Right lung (tissue), 5 donors: ENCODE data around the gene EFCAB8. TPM values are rescaled to one million over a fixed set of nuclear protein-coding genes. Genes with fewer than 3 reads are reported as not detected.
"Not testable (repeated sequence)": the region's sequence is repeated elsewhere in the genome, so short reads cannot be mapped to it uniquely, and the experiment has no call there.

ENCODE experiments used
- DNase-seq, 2 donors: peaks; one replicate each; pipeline ENCODE4 v3.0.0-alpha.2; 2013
- polyA plus RNA-seq, 5 donors: library from polyadenylated mRNA; unstranded; fragments of 120-200 nt; gene quantifications; one replicate each; pipeline versions ENCODE4 v1.2.1 to v1.2.3, GENCODE V29; 2013; ENCODE audit warnings: inconsistent platforms in 1 of 5, low replicate concordance in 1 of 5; ENCODE audit not compliant: insufficient read length in 5 of 5, insufficient read depth in 1 of 5

EFCAB8 gene
- polyA plus RNA-seq, 5 donors: 0.18 to 0.26 TPM; not detected in 3

GRCh38 chr20:32970973-32971300 lies 112.2 kb downstream of the EFCAB8 start:
- DNase-seq: no peak

- DNase-seq: no peak
Observed at GRCh38 chr20:32971703-32972161, 113.0 kb downstream of the EFCAB8 start.

GRCh38 chr20:32972181-32973076 lies 113.7 kb downstream of the EFCAB8 start:
- DNase-seq: no peak

- no peak for DNase-seq
Observed at GRCh38 chr20:32973077-32973717, 114.5 kb downstream of the EFCAB8 start.

- DNase-seq: not testable (repeated sequence)
Observed at GRCh38 chr20:32974204-32975064, 115.7 kb downstream of the EFCAB8 start.

- DNase-seq: not testable (repeated sequence)
Observed at GRCh38 chr20:32975121-32975520, 116.4 kb downstream of the EFCAB8 start.

GRCh38 chr20:32975698-32976674 lies 117.3 kb downstream of the EFCAB8 start:
- no peak for DNase-seq

GRCh38 chr20:32976746-32977145 lies 118.0 kb downstream of the EFCAB8 start:
- DNase-seq: no peak

GRCh38 chr20:32977281-32978008 lies 118.7 kb downstream of the EFCAB8 start:
- DNase-seq: no peak

- no peak for DNase-seq
Observed at GRCh38 chr20:32978009-32978335, 119.2 kb downstream of the EFCAB8 start.

GRCh38 chr20:32979201-32979998 lies 120.7 kb downstream of the EFCAB8 start:
- no peak for DNase-seq

GRCh38 chr20:32980131-32980941 lies 121.6 kb downstream of the EFCAB8 start:
- no peak for DNase-seq

GRCh38 chr20:32980990-32981389 lies 122.3 kb downstream of the EFCAB8 start:
- DNase-seq: no peak

- no peak for DNase-seq
Observed at GRCh38 chr20:32982617-32983458, 124.1 kb downstream of the EFCAB8 start.

GRCh38 chr20:32983459-32984112 lies 124.9 kb downstream of the EFCAB8 start:
- no peak for DNase-seq

GRCh38 chr20:32984196-32984595 lies 125.5 kb downstream of the EFCAB8 start:
- DNase-seq: no peak
